B cell (primary cell): ENCODE data around the gene PARD3. TPM values are rescaled to one million over a fixed set of nuclear protein-coding genes. Genes with fewer than 3 reads are reported as not detected.

ENCODE experiments used
- ATAC-seq: fragments of 200-7000 bp; cut with Tn5 transposase; one replicate; pipeline ENCODE4 v1.10.0; 2021; ENCODE audit warnings: low read depth, mild to moderate bottlenecking, moderate number of reproducible peaks, moderate library complexity
- CTCF ChIA-PET: fragments of 350-600 bp; sonication (Branson Sonifier 250); formaldehyde crosslinking; loops from one replicate; lab custom pipeline; 2021; ENCODE audit warnings: antibody characterized with exemption, inconsistent platforms; lab: Charles Lee
- POLR2A ChIA-PET: fragments of 350-600 bp; sonication (Branson Sonifier 250); formaldehyde crosslinking; loops from one replicate; lab custom pipeline; 2021; ENCODE audit warnings: antibody characterized with exemption; lab: Charles Lee
- DNase-seq: peaks from one replicate; pipeline ENCODE4 v3.0.0; 2013
- H2AFZ ChIP-seq: 2 replicates; pipeline ENCODE4 v1.6.1; 2012; ENCODE audit warnings: mild to moderate bottlenecking, low read depth, low read length; ENCODE audit not compliant: insufficient read depth, poor library complexity, severe bottlenecking
- H3K27ac ChIP-seq, 2 donors: 1 replicate in 1 of 2; 2 replicates in 1 of 2; pipeline ENCODE4 v1.5.1; 2012 to 2013; ENCODE audit warnings: low read length in 2 of 2, mild to moderate bottlenecking in 2 of 2, moderate library complexity in 1 of 2
- H3K27me3 ChIP-seq, 4 experiments: fragments of 200-600 bp in 1 of 4; sonication (generic) in 1 of 4; replicated peaks in 1 of 4; 1 replicate in 2 of 4; 2 replicates in 2 of 4; pipeline versions ENCODE4 v1.6.1 to v1.7.0; 2013 to 2016; ENCODE audit warnings: low read length in 3 of 4, mild to moderate bottlenecking in 2 of 4, mixed read lengths in 1 of 4, moderate library complexity in 1 of 4; ENCODE audit not compliant: insufficient read depth in 4 of 4, control insufficient read depth in 3 of 4; ENCODE audit errors: control extremely low read depth in 1 of 4
- H3K36me3 ChIP-seq, 2 experiments: replicated peaks in 1 of 2; 1 replicate in 1 of 2; 2 replicates in 1 of 2; pipeline versions ENCODE4 v1.6.1 to v1.7.1; 2013; ENCODE audit warnings: low read length in 1 of 2; ENCODE audit not compliant: insufficient read depth in 2 of 2, control insufficient read depth in 1 of 2; ENCODE audit errors: control extremely low read depth in 1 of 2, extremely low read depth in 1 of 2
- H3K4me1 ChIP-seq, 2 donors: fragments of 200-600 bp in 1 of 2; sonication (generic) in 1 of 2; 1 replicate in 1 of 2; 2 replicates in 1 of 2; pipeline versions ENCODE4 v1.5.1 to v1.6.1; 2013 to 2017; ENCODE audit warnings: low read length in 2 of 2; ENCODE audit not compliant: control insufficient read depth in 2 of 2, insufficient read depth in 2 of 2
- H3K4me2 ChIP-seq: replicated peaks from 2 replicates; pipeline ENCODE3; 2012; ENCODE audit warnings: mild to moderate bottlenecking, low read depth, low read length; ENCODE audit not compliant: poor library complexity, severe bottlenecking
- H3K4me3 ChIP-seq, 5 experiments: fragments of 200-600 bp in 1 of 5; sonication (generic) in 1 of 5; 1 replicate in 3 of 5; 2 replicates in 2 of 5; pipeline versions ENCODE4 v1.5.1 to v1.7.0; 2011 to 2016; ENCODE audit warnings: low read length in 4 of 5, mild to moderate bottlenecking in 4 of 5, low read depth in 2 of 5, control low read depth in 1 of 5, moderate library complexity in 1 of 5; ENCODE audit not compliant: insufficient read depth in 1 of 5; ENCODE audit errors: control extremely low read depth in 1 of 5, extremely low read depth in 1 of 5
- H3K79me2 ChIP-seq: fragments of 200-600 bp; sonication (generic); one replicate; pipeline ENCODE4 v1.6.0; 2016; ENCODE audit warnings: low read length; ENCODE audit not compliant: control insufficient read depth, insufficient read depth
- H3K9ac ChIP-seq: fragments of 200-600 bp; sonication (generic); 2 replicates; pipeline ENCODE4 v1.6.1; 2017; ENCODE audit warnings: mild to moderate bottlenecking, low read length, moderate library complexity
- H3K9me3 ChIP-seq, 3 donors: one replicate each; pipeline versions ENCODE4 v1.6.1 to v1.7.1; 2013; ENCODE audit warnings: low read length in 2 of 3; ENCODE audit not compliant: control insufficient read depth in 2 of 3, insufficient read depth in 1 of 3; ENCODE audit errors: control extremely low read depth in 1 of 3
- H4K20me1 ChIP-seq: 2 replicates; pipeline ENCODE4 v1.6.0; 2012; ENCODE audit warnings: mild to moderate bottlenecking, low read length; ENCODE audit not compliant: insufficient read depth, control insufficient read depth, poor library complexity, severe bottlenecking
- H3K27ac Mint-ChIP-seq: one replicate; pipeline ENCODE4 v1.8.0; 2021; ENCODE audit warnings: mixed read lengths
- H3K27me3 Mint-ChIP-seq: one replicate; pipeline ENCODE4 v1.8.0; 2021; ENCODE audit warnings: mixed read lengths
- H3K4me1 Mint-ChIP-seq: one replicate; pipeline ENCODE4 v1.8.0; 2021; ENCODE audit warnings: mixed read lengths
- H3K4me3 Mint-ChIP-seq: one replicate; pipeline ENCODE4 v1.8.0; 2021; ENCODE audit warnings: mixed read lengths
- H3K9me3 Mint-ChIP-seq: one replicate; pipeline ENCODE4 v1.8.0; 2022; ENCODE audit warnings: mixed read lengths; ENCODE audit not compliant: insufficient read depth
- EZH2 ChIP-seq: IDR thresholded peaks from 2 replicates; pipeline ENCODE4 v1.6.1; 2012; ENCODE audit warnings: borderline replicate concordance, low read depth, mild to moderate bottlenecking, moderate library complexity, low read length; ENCODE audit not compliant: insufficient read depth, poor library complexity, severe bottlenecking
- WGBS: methylation state at CpG from one replicate; pipeline ENCODE4 v1.1.5; 2013; ENCODE audit warnings: missing lambda C conversion rate; ENCODE audit not compliant: insufficient coverage; 5-methylcytosine and 5-hydroxymethylcytosine counted together
- intact Hi-C: fragments of 100-400 bp; cut with micrococcal nuclease; formaldehyde crosslinking; loops from one replicate; pipeline ENCODE4 v1.10.0; 2022
- polyA plus RNA-seq: library from polyadenylated mRNA; depleted of rRNA; stranded (reverse); fragments of >200 nt; gene quantifications from 2 replicates; pipeline ENCODE4 v1.2.3, GENCODE V29; 2012
- total RNA-seq, 2 donors: library from RNA; stranded (reverse); fragments of 120-200 nt in 1 of 2; gene quantifications; 1 replicate in 1 of 2; 2 replicates in 1 of 2; pipeline versions ENCODE4 v1.2.3 to v1.2.4, GENCODE V29; 2013 to 2022
- TF ChIP-seq, protein P1 (sequence below): fragments of 200-600 bp; IDR thresholded peaks from one replicate; pipeline ENCODE4 v1.8.0; 2022; ENCODE audit warnings: antibody characterized with exemption, mild to moderate bottlenecking

Gene PARD3
- total and polyA plus RNA-seq, 2 donors (not counting 1 experiment from before 2014, with no cell fraction given): not detected

DNA sequence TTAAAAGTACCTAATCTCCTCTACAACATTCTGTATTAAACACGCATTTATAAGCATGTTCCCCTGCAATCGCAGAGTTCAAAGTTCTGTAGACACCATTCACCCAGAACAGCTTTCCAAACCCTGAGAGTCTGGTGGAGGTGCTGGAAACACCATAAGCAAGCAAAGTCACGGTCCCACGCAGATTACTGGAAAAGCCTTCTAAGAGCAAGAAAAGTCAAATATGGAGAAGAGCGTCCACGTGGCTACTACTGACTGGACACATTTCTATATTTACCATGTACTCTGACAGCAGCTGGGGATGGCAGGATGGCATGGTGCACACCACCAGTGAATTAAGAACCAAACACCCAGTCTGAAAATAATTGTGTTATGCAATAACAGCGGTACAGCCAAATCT is 97.7 kb downstream of the PARD3 start:
- Mint-ChIP-seq H3K4me1 (peaks cover 7% of the 10 kb centered on the region), H3K9me3 (no peaks in the 10 kb centered on the region), H3K27me3 (no peaks in the 10 kb centered on the region), H3K27ac (no peak overlapping the region), H3K4me3 (no peak overlapping the region)
- Histone ChIP-seq H3K9ac (no peak overlapping the region), H3K27ac (no peak overlapping the region), H3K4me1 (peaks cover 0 to 4% of the 10 kb centered on the region in 2 donors), H3K9me3 (no peaks in the 10 kb centered on the region), H3K36me3 (no peaks in the 10 kb centered on the region), H3K27me3 (no peaks in the 10 kb centered on the region), H4K20me1 (no peaks in the 10 kb centered on the region), H2AFZ (no peak overlapping the region), H3K4me3 (no peak overlapping the region), H3K4me2 (no peak overlapping the region), H3K79me2 (no peaks in the 10 kb centered on the region)
- ATAC-seq (no peak), DNase-seq (no peak)
- intact Hi-C loops: no loop called here
- POLR2A ChIA-PET: no interaction called here
- TF ChIP-seq EZH2: no peak
- TF ChIP-seq, protein P1, sequence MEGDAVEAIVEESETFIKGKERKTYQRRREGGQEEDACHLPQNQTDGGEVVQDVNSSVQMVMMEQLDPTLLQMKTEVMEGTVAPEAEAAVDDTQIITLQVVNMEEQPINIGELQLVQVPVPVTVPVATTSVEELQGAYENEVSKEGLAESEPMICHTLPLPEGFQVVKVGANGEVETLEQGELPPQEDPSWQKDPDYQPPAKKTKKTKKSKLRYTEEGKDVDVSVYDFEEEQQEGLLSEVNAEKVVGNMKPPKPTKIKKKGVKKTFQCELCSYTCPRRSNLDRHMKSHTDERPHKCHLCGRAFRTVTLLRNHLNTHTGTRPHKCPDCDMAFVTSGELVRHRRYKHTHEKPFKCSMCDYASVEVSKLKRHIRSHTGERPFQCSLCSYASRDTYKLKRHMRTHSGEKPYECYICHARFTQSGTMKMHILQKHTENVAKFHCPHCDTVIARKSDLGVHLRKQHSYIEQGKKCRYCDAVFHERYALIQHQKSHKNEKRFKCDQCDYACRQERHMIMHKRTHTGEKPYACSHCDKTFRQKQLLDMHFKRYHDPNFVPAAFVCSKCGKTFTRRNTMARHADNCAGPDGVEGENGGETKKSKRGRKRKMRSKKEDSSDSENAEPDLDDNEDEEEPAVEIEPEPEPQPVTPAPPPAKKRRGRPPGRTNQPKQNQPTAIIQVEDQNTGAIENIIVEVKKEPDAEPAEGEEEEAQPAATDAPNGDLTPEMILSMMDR: no peak
- CTCF ChIA-PET: no interaction called here
- 92% methylated on average over 2 of the region's 7 CpGs for WGBS

DNA sequence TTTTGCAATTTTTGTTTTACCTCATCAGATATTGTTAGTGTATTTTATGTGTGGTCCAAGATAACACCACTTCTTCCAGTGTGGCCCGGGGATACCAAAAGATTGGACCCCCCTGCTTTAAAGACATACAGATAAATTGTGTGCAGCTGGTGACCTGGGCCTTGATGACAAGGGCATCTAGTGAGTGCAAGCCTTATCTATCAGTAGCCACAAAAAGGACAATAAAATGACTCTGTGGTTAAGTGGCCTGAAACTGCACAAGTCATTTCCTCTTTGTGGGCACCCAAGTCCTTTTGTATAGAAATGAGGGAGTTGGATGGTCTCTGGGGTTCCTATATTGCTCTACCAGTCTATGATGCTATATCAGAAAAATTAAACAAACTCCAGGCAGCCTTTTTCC is 98.1 kb downstream of the PARD3 start:
- H3K9me3 ChIP-seq: no peaks in the 10 kb centered on the region
- no peaks in the 10 kb centered on the region for H3K27me3 ChIP-seq
- WGBS: no CpG with 5 or more reads among the region's 1 CpG
- no peak overlapping the region for H3K27ac ChIP-seq
- no peak overlapping the region for H3K9ac ChIP-seq
- intact Hi-C loops: no loop called here
- H4K20me1 ChIP-seq: no peaks in the 10 kb centered on the region
- H3K4me1 ChIP-seq: peaks cover 0 to 4% of the 10 kb centered on the region in 2 donors
- no peak overlapping the region for H3K4me3 ChIP-seq
- H3K79me2 ChIP-seq: no peaks in the 10 kb centered on the region
- CTCF ChIA-PET: no interaction called here
- no peak overlapping the region for H2AFZ ChIP-seq
- no peak overlapping the region for H3K4me2 ChIP-seq
- POLR2A ChIA-PET: no interaction called here
- TF ChIP-seq EZH2: no peak
- TF ChIP-seq, protein P1: no peak
- Mint-ChIP-seq H3K9me3 (no peaks in the 10 kb centered on the region), H3K4me1 (peaks cover 7% of the 10 kb centered on the region), H3K27me3 (no peaks in the 10 kb centered on the region), H3K27ac (no peak overlapping the region), H3K4me3 (no peak overlapping the region)
- no peak for ATAC-seq
- no peaks in the 10 kb centered on the region for H3K36me3 ChIP-seq
- no peak for DNase-seq
